ENCODE data around the gene AZGP1. TPM values are rescaled to one million over a fixed set of nuclear protein-coding genes. Genes with fewer than 3 reads are reported as not detected.

Gene AZGP1
- total and polyA plus RNA-seq, 2 of the 13 experiments (the other 11 are each of a cell fraction or from before 2014, with no cell fraction given), result 93.8 to 229 TPM

GRCh38 chr7:100022621-100023020 lies 46.8 kb upstream of the AZGP1 start (continued):
- TF ChIP-seq ZNF225 (CRISPR knock-in tag; IDR thresholded peaks at IDR 0.05) (no peak), POLR2G (IDR thresholded peaks at IDR 0.05; ENCODE audit: low read depth, low read length) (peak; percentile 59; the same call in 1 of the 2 replicates), SMAD3 (CRISPR knock-in tag; IDR thresholded peaks at IDR 0.05) (no peak), HNF4G (IDR thresholded peaks at IDR 0.05; ENCODE audit: borderline replicate concordance, low read depth, low read length) (no peak), HNF4G (CRISPR knock-in tag; IDR thresholded peaks at IDR 0.05; ENCODE audit: borderline replicate concordance, low read depth) (no peak), ZNF331 (CRISPR knock-in tag; IDR thresholded peaks at IDR 0.05) (no peak), GATAD1 (CRISPR knock-in tag; IDR thresholded peaks at IDR 0.05) (no peak), ZNF101 (CRISPR knock-in tag; IDR thresholded peaks at IDR 0.05; ENCODE audit: borderline replicate concordance, low read depth) (no peak), ZNF691 (CRISPR knock-in tag; IDR thresholded peaks at IDR 0.05; ENCODE audit: borderline replicate concordance, low read depth) (no peak), ZMYM3 (CRISPR knock-in tag; IDR thresholded peaks at IDR 0.05) (no peak), ZNF878 (CRISPR knock-in tag; IDR thresholded peaks at IDR 0.05) (no peak), SOX6 (IDR thresholded peaks at IDR 0.05) (no peak), SOX6 (CRISPR knock-in tag; IDR thresholded peaks at IDR 0.05) (0 out of 2 replicates have a peak, but pooled peaks have one; percentile 24), SMAD9 (CRISPR knock-in tag; IDR thresholded peaks at IDR 0.05) (no peak), ZNF839 (CRISPR knock-in tag; IDR thresholded peaks at IDR 0.05; ENCODE audit: borderline replicate concordance) (no peak)
- TF ChIP-seq, protein P1, sequence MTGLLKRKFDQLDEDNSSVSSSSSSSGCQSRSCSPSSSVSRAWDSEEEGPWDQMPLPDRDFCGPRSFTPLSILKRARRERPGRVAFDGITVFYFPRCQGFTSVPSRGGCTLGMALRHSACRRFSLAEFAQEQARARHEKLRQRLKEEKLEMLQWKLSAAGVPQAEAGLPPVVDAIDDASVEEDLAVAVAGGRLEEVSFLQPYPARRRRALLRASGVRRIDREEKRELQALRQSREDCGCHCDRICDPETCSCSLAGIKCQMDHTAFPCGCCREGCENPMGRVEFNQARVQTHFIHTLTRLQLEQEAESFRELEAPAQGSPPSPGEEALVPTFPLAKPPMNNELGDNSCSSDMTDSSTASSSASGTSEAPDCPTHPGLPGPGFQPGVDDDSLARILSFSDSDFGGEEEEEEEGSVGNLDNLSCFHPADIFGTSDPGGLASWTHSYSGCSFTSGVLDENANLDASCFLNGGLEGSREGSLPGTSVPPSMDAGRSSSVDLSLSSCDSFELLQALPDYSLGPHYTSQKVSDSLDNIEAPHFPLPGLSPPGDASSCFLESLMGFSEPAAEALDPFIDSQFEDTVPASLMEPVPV (CRISPR knock-in tag; IDR thresholded peaks at IDR 0.05), result no peak
- TF ChIP-seq, protein P2, sequence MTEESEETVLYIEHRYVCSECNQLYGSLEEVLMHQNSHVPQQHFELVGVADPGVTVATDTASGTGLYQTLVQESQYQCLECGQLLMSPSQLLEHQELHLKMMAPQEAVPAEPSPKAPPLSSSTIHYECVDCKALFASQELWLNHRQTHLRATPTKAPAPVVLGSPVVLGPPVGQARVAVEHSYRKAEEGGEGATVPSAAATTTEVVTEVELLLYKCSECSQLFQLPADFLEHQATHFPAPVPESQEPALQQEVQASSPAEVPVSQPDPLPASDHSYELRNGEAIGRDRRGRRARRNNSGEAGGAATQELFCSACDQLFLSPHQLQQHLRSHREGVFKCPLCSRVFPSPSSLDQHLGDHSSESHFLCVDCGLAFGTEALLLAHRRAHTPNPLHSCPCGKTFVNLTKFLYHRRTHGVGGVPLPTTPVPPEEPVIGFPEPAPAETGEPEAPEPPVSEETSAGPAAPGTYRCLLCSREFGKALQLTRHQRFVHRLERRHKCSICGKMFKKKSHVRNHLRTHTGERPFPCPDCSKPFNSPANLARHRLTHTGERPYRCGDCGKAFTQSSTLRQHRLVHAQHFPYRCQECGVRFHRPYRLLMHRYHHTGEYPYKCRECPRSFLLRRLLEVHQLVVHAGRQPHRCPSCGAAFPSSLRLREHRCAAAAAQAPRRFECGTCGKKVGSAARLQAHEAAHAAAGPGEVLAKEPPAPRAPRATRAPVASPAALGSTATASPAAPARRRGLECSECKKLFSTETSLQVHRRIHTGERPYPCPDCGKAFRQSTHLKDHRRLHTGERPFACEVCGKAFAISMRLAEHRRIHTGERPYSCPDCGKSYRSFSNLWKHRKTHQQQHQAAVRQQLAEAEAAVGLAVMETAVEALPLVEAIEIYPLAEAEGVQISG (CRISPR knock-in tag; IDR thresholded peaks at IDR 0.05), result 0 out of 2 replicates have a peak, but pooled peaks have one; percentile 13
- TF ChIP-seq, protein P3, sequence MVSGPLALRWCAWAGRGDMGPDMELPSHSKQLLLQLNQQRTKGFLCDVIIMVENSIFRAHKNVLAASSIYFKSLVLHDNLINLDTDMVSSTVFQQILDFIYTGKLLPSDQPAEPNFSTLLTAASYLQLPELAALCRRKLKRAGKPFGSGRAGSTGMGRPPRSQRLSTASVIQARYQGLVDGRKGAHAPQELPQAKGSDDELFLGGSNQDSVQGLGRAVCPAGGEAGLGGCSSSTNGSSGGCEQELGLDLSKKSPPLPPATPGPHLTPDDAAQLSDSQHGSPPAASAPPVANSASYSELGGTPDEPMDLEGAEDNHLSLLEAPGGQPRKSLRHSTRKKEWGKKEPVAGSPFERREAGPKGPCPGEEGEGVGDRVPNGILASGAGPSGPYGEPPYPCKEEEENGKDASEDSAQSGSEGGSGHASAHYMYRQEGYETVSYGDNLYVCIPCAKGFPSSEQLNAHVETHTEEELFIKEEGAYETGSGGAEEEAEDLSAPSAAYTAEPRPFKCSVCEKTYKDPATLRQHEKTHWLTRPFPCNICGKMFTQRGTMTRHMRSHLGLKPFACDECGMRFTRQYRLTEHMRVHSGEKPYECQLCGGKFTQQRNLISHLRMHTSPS (CRISPR knock-in tag; IDR thresholded peaks at IDR 0.05; ENCODE audit: low read depth), result 0 out of 2 replicates have a peak, but pooled peaks have one; percentile 49
- TF ChIP-seq, protein P4, sequence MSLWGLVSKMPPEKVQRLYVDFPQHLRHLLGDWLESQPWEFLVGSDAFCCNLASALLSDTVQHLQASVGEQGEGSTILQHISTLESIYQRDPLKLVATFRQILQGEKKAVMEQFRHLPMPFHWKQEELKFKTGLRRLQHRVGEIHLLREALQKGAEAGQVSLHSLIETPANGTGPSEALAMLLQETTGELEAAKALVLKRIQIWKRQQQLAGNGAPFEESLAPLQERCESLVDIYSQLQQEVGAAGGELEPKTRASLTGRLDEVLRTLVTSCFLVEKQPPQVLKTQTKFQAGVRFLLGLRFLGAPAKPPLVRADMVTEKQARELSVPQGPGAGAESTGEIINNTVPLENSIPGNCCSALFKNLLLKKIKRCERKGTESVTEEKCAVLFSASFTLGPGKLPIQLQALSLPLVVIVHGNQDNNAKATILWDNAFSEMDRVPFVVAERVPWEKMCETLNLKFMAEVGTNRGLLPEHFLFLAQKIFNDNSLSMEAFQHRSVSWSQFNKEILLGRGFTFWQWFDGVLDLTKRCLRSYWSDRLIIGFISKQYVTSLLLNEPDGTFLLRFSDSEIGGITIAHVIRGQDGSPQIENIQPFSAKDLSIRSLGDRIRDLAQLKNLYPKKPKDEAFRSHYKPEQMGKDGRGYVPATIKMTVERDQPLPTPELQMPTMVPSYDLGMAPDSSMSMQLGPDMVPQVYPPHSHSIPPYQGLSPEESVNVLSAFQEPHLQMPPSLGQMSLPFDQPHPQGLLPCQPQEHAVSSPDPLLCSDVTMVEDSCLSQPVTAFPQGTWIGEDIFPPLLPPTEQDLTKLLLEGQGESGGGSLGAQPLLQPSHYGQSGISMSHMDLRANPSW (CRISPR knock-in tag; IDR thresholded peaks at IDR 0.05; ENCODE audit: borderline replicate concordance), result no peak
- TF ChIP-seq, protein P5, sequence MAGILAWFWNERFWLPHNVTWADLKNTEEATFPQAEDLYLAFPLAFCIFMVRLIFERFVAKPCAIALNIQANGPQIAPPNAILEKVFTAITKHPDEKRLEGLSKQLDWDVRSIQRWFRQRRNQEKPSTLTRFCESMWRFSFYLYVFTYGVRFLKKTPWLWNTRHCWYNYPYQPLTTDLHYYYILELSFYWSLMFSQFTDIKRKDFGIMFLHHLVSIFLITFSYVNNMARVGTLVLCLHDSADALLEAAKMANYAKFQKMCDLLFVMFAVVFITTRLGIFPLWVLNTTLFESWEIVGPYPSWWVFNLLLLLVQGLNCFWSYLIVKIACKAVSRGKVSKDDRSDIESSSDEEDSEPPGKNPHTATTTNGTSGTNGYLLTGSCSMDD (CRISPR knock-in tag; IDR thresholded peaks at IDR 0.05), result no peak

Measured in HepG2 (cell line).